Neural cell (in vitro differentiated cells): ENCODE data around the gene C19orf85. TPM values are rescaled to one million over a fixed set of nuclear protein-coding genes. Genes with fewer than 3 reads are reported as not detected.

ENCODE experiments used
- H2AFZ ChIP-seq: fragments of 200-600, 300-800 bp; sonication (generic), shearing (Covaris generic); 2 replicates; pipeline ENCODE4 v1.6.0; 2014; ENCODE audit warnings: low read depth, mild to moderate bottlenecking, antibody characterized with exemption, low read length, moderate library complexity
- H3F3A ChIP-seq: fragments of 200-600 bp; shearing (Covaris generic); 2 replicates; pipeline ENCODE4 v1.6.1; 2016; ENCODE audit warnings: mild to moderate bottlenecking, moderate library complexity, mixed read lengths, antibody characterized with exemption, low read length; ENCODE audit not compliant: insufficient read depth, poor library complexity, severe bottlenecking
- H3K27ac ChIP-seq: fragments of 200-600, 300-800 bp; sonication (generic), shearing (Covaris generic); 2 replicates; pipeline ENCODE4 v1.5.1; 2014; ENCODE audit warnings: mild to moderate bottlenecking, low read length, moderate library complexity
- H3K27me3 ChIP-seq: fragments of 300-800, 200-600 bp; sonication (generic), shearing (Covaris generic); 2 replicates; pipeline ENCODE4 v1.6.0; 2014; ENCODE audit warnings: mild to moderate bottlenecking, low read depth, low read length, moderate library complexity; ENCODE audit not compliant: insufficient read depth
- H3K36me3 ChIP-seq: fragments of 300-800, 200-600 bp; sonication (generic), shearing (Covaris generic); 2 replicates; pipeline ENCODE4 v1.5.1; 2014; ENCODE audit warnings: mild to moderate bottlenecking, antibody characterized with exemption, low read length, moderate library complexity; ENCODE audit not compliant: insufficient read depth
- H3K4me2 ChIP-seq: fragments of 300-800, 200-600 bp; sonication (generic), shearing (Covaris generic); 2 replicates; pipeline ENCODE4 v1.6.0; 2014; ENCODE audit warnings: mild to moderate bottlenecking, low read length
- H3K4me3 ChIP-seq: fragments of 300-800, 200-600 bp; sonication (generic), shearing (Covaris generic); 2 replicates; pipeline ENCODE4 v1.5.1; 2014; ENCODE audit warnings: mild to moderate bottlenecking, low read length, moderate library complexity
- H3K79me2 ChIP-seq: fragments of 200-600 bp; shearing (Covaris generic); replicated peaks from 2 replicates; pipeline ENCODE4 v1.6.0; 2014; ENCODE audit warnings: mild to moderate bottlenecking, low read length, moderate library complexity; ENCODE audit not compliant: insufficient read depth
- H3K9ac ChIP-seq: fragments of 300-800, 200-600 bp; sonication (generic), shearing (Covaris generic); 2 replicates; pipeline ENCODE4 v1.6.1; 2016; ENCODE audit warnings: mild to moderate bottlenecking, low read length, mixed read lengths
- H3K9me2 ChIP-seq: fragments of 200-600 bp; shearing (Covaris generic); 2 replicates; pipeline ENCODE4 v1.6.1; 2016; ENCODE audit warnings: mild to moderate bottlenecking, low read length, mixed read lengths; ENCODE audit not compliant: insufficient read depth
- H3K9me3 ChIP-seq: fragments of 200-600, 300-800 bp; sonication (generic), shearing (Covaris generic); 2 replicates; pipeline ENCODE4 v1.6.1; 2016; ENCODE audit warnings: mild to moderate bottlenecking, mixed run types, low read length, moderate library complexity, mixed read lengths
- H4K20me1 ChIP-seq: fragments of 200-600 bp; shearing (Covaris generic); 2 replicates; pipeline ENCODE4 v1.6.1; 2016; ENCODE audit warnings: mild to moderate bottlenecking, mixed run types; ENCODE audit not compliant: insufficient read depth
- EP300 ChIP-seq: fragments of 450-650 bp; conservative IDR thresholded peaks from 2 replicates; pipeline ENCODE4 v1.6.1; 2014; ENCODE audit warnings: antibody characterized with exemption, mild to moderate bottlenecking, moderate library complexity; ENCODE audit not compliant: poor library complexity, severe bottlenecking
- EZH2 ChIP-seq: fragments of 200-600, 300-800 bp; shearing (Covaris generic), sonication (generic); IDR thresholded peaks from 2 replicates; pipeline ENCODE4 v1.6.1; 2014; ENCODE audit warnings: antibody characterized with exemption, low read length, borderline replicate concordance, mild to moderate bottlenecking; ENCODE audit not compliant: insufficient read depth, poor library complexity, severe bottlenecking
- MXI1 ChIP-seq: fragments of 450-650 bp; conservative IDR thresholded peaks from 2 replicates; pipeline ENCODE4 v1.6.1; 2014; ENCODE audit warnings: antibody characterized with exemption, mild to moderate bottlenecking; ENCODE audit not compliant: poor library complexity, severe bottlenecking
- POLR2AphosphoS5 ChIP-seq: IDR thresholded peaks from 2 replicates; pipeline ENCODE4 v1.6.1; 2012
- RAD21 ChIP-seq: fragments of 450-650 bp; conservative IDR thresholded peaks from 2 replicates; pipeline ENCODE4 v1.6.1; 2014; ENCODE audit warnings: antibody characterized with exemption, mild to moderate bottlenecking, moderate library complexity
- REST ChIP-seq: IDR thresholded peaks from 2 replicates; pipeline ENCODE4 v1.6.1; 2012; ENCODE audit warnings: borderline replicate concordance
- SMC3 ChIP-seq: fragments of 450-650 bp; conservative IDR thresholded peaks from 2 replicates; pipeline ENCODE4 v1.6.1; 2014; ENCODE audit warnings: antibody characterized with exemption, mild to moderate bottlenecking, moderate library complexity; ENCODE audit not compliant: poor library complexity
- TAF1 ChIP-seq: IDR thresholded peaks from 2 replicates; pipeline ENCODE4 v1.6.1; 2012; ENCODE audit warnings: low read depth
- polyA plus RNA-seq: library from polyadenylated mRNA; depleted of rRNA; stranded (reverse); fragments of >200 nt; gene quantifications from 2 replicates; pipeline ENCODE4 v1.2.3, GENCODE V29; 2014
- TF ChIP-seq, protein P1 (sequence below): fragments of 450-650 bp; IDR thresholded peaks from 2 replicates; pipeline ENCODE4 v1.5.1; 2014; ENCODE audit warnings: antibody characterized with exemption, mild to moderate bottlenecking, moderate library complexity; ENCODE audit not compliant: poor library complexity, severe bottlenecking

Gene C19orf85
- polyA plus RNA-seq, 1 donor from 2014 or later, result 0.19 TPM

GRCh38 chr19:55491546-55492360 is 27.2 kb upstream of the C19orf85 start:
- Histone ChIP-seq H2AFZ (no peak overlapping the region), H3F3A (no peaks in the 10 kb centered on the region), H3K9ac (no peak overlapping the region), H3K79me2 (no peaks in the 10 kb centered on the region), H3K9me3 (no peaks in the 10 kb centered on the region), H3K4me3 (no peak overlapping the region), H3K4me2 (no peak overlapping the region), H3K27me3 (no peaks in the 10 kb centered on the region), H3K9me2 (no peaks in the 10 kb centered on the region), H4K20me1 (no peaks in the 10 kb centered on the region), H3K27ac (no peak overlapping the region), H3K36me3 (no peaks in the 10 kb centered on the region)
- TF ChIP-seq RAD21, result no peak
- TF ChIP-seq TAF1, result no peak
- no peak for TF ChIP-seq POLR2AphosphoS5
- no peak for TF ChIP-seq EZH2
- no peak for TF ChIP-seq EP300
- no peak for TF ChIP-seq SMC3
- no peak for TF ChIP-seq MXI1
- TF ChIP-seq, protein P1, sequence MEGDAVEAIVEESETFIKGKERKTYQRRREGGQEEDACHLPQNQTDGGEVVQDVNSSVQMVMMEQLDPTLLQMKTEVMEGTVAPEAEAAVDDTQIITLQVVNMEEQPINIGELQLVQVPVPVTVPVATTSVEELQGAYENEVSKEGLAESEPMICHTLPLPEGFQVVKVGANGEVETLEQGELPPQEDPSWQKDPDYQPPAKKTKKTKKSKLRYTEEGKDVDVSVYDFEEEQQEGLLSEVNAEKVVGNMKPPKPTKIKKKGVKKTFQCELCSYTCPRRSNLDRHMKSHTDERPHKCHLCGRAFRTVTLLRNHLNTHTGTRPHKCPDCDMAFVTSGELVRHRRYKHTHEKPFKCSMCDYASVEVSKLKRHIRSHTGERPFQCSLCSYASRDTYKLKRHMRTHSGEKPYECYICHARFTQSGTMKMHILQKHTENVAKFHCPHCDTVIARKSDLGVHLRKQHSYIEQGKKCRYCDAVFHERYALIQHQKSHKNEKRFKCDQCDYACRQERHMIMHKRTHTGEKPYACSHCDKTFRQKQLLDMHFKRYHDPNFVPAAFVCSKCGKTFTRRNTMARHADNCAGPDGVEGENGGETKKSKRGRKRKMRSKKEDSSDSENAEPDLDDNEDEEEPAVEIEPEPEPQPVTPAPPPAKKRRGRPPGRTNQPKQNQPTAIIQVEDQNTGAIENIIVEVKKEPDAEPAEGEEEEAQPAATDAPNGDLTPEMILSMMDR, result no peak
- no peak for TF ChIP-seq REST

DNA sequence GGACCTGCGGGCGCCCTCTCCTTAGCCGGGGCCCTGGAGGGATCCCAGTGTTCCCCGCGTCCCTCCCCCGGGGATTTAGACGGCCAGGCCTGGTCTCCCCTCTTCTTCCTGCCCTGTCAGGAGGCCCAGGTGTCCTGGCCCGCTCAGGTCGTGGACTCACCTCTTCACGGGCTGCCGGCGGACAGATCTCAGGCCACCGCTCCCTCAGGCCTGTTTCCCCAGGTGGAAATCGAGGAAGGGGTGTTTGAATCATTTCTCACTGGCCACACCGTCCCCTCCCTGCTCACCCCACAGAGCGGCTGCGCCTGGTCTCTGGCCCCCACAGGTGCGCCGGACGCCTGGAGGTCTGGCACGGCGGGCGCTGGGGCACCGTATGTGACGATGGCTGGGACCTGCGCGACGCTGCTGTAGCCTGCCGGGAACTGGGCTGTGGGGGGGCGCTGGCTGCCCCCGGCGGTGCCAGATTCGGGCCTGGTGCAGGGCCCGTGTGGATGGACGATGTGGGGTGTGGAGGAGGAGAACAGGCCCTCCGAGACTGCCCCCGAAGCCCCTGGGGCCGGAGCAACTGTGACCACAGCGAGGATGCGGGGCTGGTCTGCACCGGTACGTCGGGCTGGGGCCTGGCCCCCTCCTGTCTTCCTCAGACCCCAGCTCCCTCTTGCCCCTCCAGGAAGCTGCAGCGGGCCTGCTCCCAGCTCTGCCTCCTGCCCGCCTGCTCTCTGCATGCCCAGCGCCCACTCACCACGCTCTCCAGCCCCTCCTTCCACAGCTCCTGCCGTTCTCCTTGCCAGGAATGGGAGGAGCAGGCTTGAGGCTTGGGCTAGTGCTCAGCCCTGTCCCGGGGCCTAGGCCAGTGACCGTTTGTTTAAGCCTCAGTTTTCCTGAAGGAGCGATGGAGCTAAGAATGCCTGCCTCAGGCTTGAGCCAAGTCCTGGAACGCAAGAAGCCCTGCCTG is 26.2 kb upstream of the C19orf85 start:
- Histone ChIP-seq H3K9me3 (no peaks in the 10 kb centered on the region), H3K9me2 (no peaks in the 10 kb centered on the region), H3K4me3 (no peak overlapping the region), H4K20me1 (no peaks in the 10 kb centered on the region), H3K4me2 (no peak overlapping the region), H3K36me3 (no peaks in the 10 kb centered on the region), H3F3A (no peaks in the 10 kb centered on the region), H3K79me2 (peaks cover 5% of the 10 kb centered on the region), H2AFZ (no peak overlapping the region), H3K27me3 (no peaks in the 10 kb centered on the region), H3K27ac (no peak overlapping the region), H3K9ac (no peak overlapping the region)
- TF ChIP-seq POLR2AphosphoS5 (no peak), SMC3 (no peak), EZH2 (no peak), TAF1 (no peak), REST (no peak)
- TF ChIP-seq, protein P1, result no peak
